Aorta (tissue), 5 donors: ENCODE measurements around the gene AP1M1. TPM values are rescaled to one million over a fixed set of nuclear protein-coding genes. Genes with fewer than 3 reads are reported as not detected.
"Not testable (repeated sequence)": the region's sequence is repeated elsewhere in the genome, so short reads cannot be mapped to it uniquely, and the experiment has no call there.

Experiments
- ATAC-seq: fragments of 200-7000 bp; cut with Tn5 transposase; one replicate; pipeline ENCODE4 v1.9.1; 2022; ENCODE audit warnings: moderate library complexity; ENCODE audit not compliant: low FRiP score
- DNase-seq, 2 donors: peaks; one replicate each; pipeline ENCODE4 v3.0.0-alpha.2; 2020
- H3K27ac ChIP-seq, 2 donors: one replicate each; pipeline ENCODE4 v1.5.1; 2013; ENCODE audit warnings: low read length in 2 of 2, mild to moderate bottlenecking in 2 of 2, moderate library complexity in 2 of 2, control low read depth in 1 of 2, inconsistent platforms in 1 of 2, low read depth in 1 of 2
- H3K27me3 ChIP-seq, 2 donors: one replicate each; pipeline ENCODE4 v1.6.1; 2013; ENCODE audit warnings: control low read depth in 1 of 2, low read length in 1 of 2, mild to moderate bottlenecking in 1 of 2, moderate library complexity in 1 of 2; ENCODE audit not compliant: insufficient read depth in 2 of 2, control insufficient read depth in 1 of 2
- H3K36me3 ChIP-seq, 2 donors: one replicate each; pipeline ENCODE4 v1.6.1; 2013; ENCODE audit warnings: control low read depth in 1 of 2, low read length in 1 of 2, mild to moderate bottlenecking in 1 of 2; ENCODE audit not compliant: insufficient read depth in 2 of 2, control insufficient read depth in 1 of 2
- H3K4me1 ChIP-seq, 2 donors: one replicate each; pipeline ENCODE4 v1.6.1; 2013; ENCODE audit warnings: low read length in 2 of 2, control low read depth in 1 of 2, mild to moderate bottlenecking in 1 of 2, moderate library complexity in 1 of 2; ENCODE audit not compliant: insufficient read depth in 2 of 2, control insufficient read depth in 1 of 2
- H3K4me3 ChIP-seq, 2 donors: one replicate each; pipeline ENCODE4 v1.5.1; 2013; ENCODE audit warnings: low read length in 2 of 2, control low read depth in 1 of 2, mild to moderate bottlenecking in 1 of 2
- H3K9me3 ChIP-seq: one replicate; pipeline ENCODE4 v1.6.1; 2013; ENCODE audit warnings: mild to moderate bottlenecking, low read length; ENCODE audit not compliant: control insufficient read depth
- WGBS, 2 donors: extraction: QIAGEN DNeasy Blood & Tissue Kit; methylation state at CpG; one replicate each; pipeline ENCODE4 v1.1.7; 2013; 5-methylcytosine and 5-hydroxymethylcytosine counted together
- intact Hi-C, 2 donors: fragments of 100-400 bp; cut with DNase I; formaldehyde crosslinking; loops; one replicate each; pipeline versions ENCODE4 v1.14.2 to v1.15.0; 2022
- polyA plus RNA-seq, 2 donors: library from polyadenylated mRNA; stranded (reverse); fragments of 200-250 nt; gene quantifications; one replicate each; pipeline ENCODE4 v1.2.3, GENCODE V29; 2013
- total RNA-seq, 2 donors: library from RNA; stranded (reverse); fragmentation: NEBNext Ultra II Directional; extraction: Animal tissue kit (Norgen Biotek cat#: 25700); gene quantifications; one replicate each; pipeline ENCODE4 v1.2.1, GENCODE V29; 2021
- donor health status: healthy with polysubstance abuse.
- donor health status: Bipolar disorder and iron deficiency.
- donor health status: DM: no; HTN: no; CAD: no.
- donor health status: DM: no; HTN: no; CAD: no.
- donor health status: DM: yes; HTN: yes; CAD: no.

AP1M1 gene
- total and polyA plus RNA-seq, 4 donors: 25.2 to 74.7 (median 68.5) TPM

DNA sequence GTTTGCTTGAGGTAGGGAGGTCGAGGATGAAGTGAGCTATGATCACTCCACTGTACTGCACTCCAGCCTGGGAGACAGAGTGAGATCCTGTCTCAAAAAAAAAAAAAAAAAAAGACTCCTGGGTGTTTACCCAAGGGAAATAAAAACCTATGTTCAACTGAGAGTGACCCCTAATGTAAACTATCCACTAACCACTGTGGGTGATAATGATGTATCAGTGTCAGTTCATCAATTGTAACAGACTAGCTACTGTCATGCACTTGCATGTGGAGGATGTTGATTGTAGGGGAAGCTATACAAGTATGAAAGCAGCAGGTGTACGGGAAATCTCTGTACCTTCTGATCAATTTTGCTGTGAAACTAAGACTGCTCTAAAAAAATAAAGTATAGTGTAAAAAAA lies 21.8 kb upstream of the AP1M1 start:
- Histone ChIP-seq H3K27ac (no peak overlapping the region), H3K4me1 (no peaks in the 10 kb centered on the region), H3K4me3 (no peak overlapping the region), H3K9me3 (peaks cover 2% of the 10 kb centered on the region), H3K27me3 (no peaks in the 10 kb centered on the region), H3K36me3 (no peaks in the 10 kb centered on the region)
- WGBS, 2 donors: 62% methylated on average over 2 of the region's 2 CpGs
- DNase-seq (no peak), ATAC-seq (no peak)
- intact Hi-C loops: no loop called here

DNA sequence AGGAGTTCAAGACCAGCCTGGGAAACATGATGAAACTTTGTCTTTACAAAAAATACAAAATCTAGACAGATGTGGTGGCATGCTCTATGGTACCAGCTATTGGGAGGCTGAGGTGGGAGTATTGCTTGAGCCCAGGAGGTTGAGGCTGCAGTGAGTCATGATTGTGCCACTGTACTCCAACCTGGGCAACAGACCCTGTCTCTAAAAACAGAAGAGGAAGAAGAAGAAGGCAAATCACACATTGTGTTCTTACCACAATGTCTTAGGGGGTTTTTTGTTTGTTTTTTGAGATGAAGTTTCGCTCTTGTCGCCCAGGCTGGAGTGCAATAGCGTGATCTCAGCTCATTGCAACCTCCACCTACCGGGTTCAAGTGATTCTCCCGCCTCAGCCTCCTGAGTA lies 18.8 kb upstream of the AP1M1 start:
- H3K27me3 ChIP-seq, ATAC-seq, H3K27ac ChIP-seq, H3K4me3 ChIP-seq, H3K4me1 ChIP-seq, H3K36me3 ChIP-seq, H3K9me3 ChIP-seq, intact Hi-C loops, DNase-seq: not testable (repeated sequence)
- WGBS, 2 donors: 83 to 91% methylated on average over 5 of the region's 5 CpGs

DNA sequence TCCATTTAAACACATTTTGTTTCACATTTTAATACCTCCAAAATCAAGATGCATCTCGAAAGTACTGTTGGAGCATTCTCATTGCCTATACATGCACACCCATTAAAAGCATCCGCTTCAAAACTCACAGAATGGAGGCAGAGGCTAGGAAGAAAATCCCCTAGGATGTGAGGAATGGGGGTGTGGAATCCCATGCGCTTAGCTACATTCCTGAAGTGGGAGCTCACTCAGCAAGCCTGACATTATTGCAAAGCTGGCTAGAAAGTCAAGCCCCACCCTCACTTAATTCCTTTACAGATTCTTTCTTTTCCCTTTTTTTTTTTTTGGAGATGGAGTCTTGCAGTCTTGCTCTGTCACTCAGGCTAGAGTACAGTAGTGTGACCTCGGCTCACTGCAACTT lies 17.1 kb upstream of the AP1M1 start:
- H3K9me3 ChIP-seq: peaks cover 2% of the 10 kb centered on the region
- ATAC-seq (no peak), DNase-seq (no peak)
- no peaks in the 10 kb centered on the region for H3K4me1 ChIP-seq
- intact Hi-C loops: loop anchor here (5.0 to 10.0 kb wide), 3 partner anchors 66 to 553 kb away; partner anchors contain the start of gene RAB8A (in 2 of the 2)
- H3K27me3 ChIP-seq: no peaks in the 10 kb centered on the region
- 12 to 19% methylated on average over 4 of the region's 4 CpGs for WGBS, 2 donors
- no peak overlapping the region for H3K4me3 ChIP-seq
- H3K36me3 ChIP-seq: no peaks in the 10 kb centered on the region
- no peak overlapping the region for H3K27ac ChIP-seq

DNA sequence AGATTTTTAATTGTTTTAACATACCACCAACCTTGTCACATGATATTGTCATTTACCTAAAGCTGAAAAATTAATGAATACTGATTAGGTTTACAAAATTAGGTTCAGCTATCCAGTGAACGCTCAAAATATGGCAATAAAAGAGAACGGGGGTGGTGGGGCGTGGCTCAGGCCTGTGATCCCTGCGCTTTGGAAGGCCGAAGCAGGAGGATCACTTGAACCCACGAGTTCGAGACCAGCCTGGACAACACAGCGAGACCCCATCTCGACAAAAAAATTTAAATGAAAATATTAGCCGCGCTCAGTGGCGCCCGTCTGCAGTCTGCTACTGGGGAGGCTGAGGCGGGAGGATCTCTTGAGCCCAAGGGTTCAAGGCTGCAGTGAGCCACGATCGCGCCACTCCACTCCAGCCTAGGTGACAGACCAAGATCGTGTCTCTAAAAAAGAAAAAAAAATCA lies 13.0 kb upstream of the AP1M1 start:
- WGBS, 2 donors: 40 to 42% methylated on average over 18 of the region's 18 CpGs
- intact Hi-C loops: loop anchor here (1.0 to 10.0 kb wide), 5 partner anchors 13 to 557 kb away; partner anchors contain the start of genes RAB8A (in 2 of the 2) and AP1M1 (in 1 of the 2)
- DNase-seq: no peak

DNA sequence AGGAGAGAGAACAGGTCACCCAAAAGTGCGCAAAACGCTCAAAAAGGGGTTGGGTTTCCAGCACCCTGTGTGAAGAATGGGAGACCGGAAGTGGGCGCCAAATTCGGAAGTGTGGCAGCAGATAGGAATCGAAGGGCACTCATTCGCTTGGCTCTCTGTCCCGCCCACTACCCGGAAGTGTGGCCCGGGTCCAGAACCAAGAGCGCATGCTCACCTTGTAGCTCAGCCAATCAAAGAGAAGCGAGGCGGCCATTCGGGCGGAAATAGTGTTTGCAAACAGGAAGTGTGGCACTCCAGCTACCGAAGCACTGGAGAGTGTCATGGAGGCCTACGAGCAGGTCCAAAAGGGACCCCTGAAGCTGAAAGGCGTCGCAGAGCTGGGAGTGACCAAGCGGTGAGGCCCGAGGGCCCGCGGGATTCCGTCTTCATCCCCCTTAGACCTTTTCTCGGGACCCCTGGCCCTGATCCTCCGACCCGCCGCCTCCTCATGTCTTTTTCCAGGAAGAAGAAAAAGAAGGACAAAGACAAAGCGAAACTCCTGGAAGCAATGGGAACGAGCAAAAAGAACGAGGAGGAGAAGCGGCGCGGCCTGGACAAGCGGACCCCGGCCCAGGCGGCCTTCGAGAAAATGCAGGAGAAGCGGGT lies 12.5 kb upstream of the AP1M1 start, which contains the start of gene FAM32A:
TSS of gene FAM32A (plus strand) at position 288 of the 645 bp plus-strand sequence. CDS start at position 321, 33 bp downstream.
- 0% methylated on average over 39 of the region's 39 CpGs for WGBS, 2 donors
- ATAC-seq: peak; percentile 98
- peak within 1 kb of the TSS in 1 of 2 donors; percentile 11 for H3K27ac ChIP-seq
- H3K9me3 ChIP-seq: no peaks in the 10 kb centered on the region
- H3K36me3 ChIP-seq: no peaks in the 10 kb centered on the region
- H3K4me1 ChIP-seq: no peaks in the 10 kb centered on the region
- peak within 1 kb of the TSS; percentile 76 to 99 for H3K4me3 ChIP-seq
- peak; percentile 99 for DNase-seq
- H3K27me3 ChIP-seq: no peaks in the 10 kb centered on the region
- intact Hi-C loops: loop anchor here (1.0 to 10.0 kb wide), 3 partner anchors 12 to 348 kb away; partner anchors contain the start of genes AP1M1 (in 1 of the 2) and RAB8A (in 1 of the 2)

More for the DNA sequence above, 13.0 kb upstream of the AP1M1 start:
- Histone ChIP-seq H3K4me1 (no peaks in the 10 kb centered on the region), H3K36me3 (no peaks in the 10 kb centered on the region), H3K27ac (no peak overlapping the region), H3K4me3 (no peak overlapping the region), H3K27me3 (no peaks in the 10 kb centered on the region), H3K9me3 (no peaks in the 10 kb centered on the region)
- ATAC-seq: no peak

DNA sequence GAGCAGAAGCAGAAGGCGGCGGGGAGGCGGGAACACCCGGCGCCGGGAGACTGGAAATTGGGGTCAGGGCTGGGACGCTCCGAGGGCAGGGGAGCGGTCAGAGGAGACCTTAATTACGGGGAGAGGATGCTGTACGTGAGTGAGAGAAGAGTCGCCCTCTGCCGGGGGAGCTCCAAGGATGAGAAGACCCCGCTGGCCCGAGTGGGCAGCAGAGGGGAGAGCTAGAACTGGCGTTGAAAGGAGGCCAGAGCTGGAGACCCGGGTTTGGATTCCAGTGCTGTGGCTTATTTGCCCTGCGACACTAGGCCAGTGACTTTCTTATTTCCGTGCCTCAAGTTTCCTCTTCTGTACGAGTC lies 12.0 kb upstream of the AP1M1 start:
- H3K4me3 ChIP-seq: peak overlapping the region; percentile 76 to 99
- peak; percentile 50 for ATAC-seq
- H3K9me3 ChIP-seq: no peaks in the 10 kb centered on the region
- 1% methylated on average over 20 of the region's 20 CpGs for WGBS, 2 donors
- intact Hi-C loops: loop anchor here (1.0 to 10.0 kb wide), 3 partner anchors 12 to 349 kb away; partner anchors contain the start of genes AP1M1 (in 1 of the 2) and RAB8A (in 1 of the 2)
- no peak for DNase-seq
- peak overlapping the region in 1 of 2 donors; percentile 11 for H3K27ac ChIP-seq
- H3K36me3 ChIP-seq: no peaks in the 10 kb centered on the region
- no peaks in the 10 kb centered on the region for H3K4me1 ChIP-seq
- no peaks in the 10 kb centered on the region for H3K27me3 ChIP-seq

DNA sequence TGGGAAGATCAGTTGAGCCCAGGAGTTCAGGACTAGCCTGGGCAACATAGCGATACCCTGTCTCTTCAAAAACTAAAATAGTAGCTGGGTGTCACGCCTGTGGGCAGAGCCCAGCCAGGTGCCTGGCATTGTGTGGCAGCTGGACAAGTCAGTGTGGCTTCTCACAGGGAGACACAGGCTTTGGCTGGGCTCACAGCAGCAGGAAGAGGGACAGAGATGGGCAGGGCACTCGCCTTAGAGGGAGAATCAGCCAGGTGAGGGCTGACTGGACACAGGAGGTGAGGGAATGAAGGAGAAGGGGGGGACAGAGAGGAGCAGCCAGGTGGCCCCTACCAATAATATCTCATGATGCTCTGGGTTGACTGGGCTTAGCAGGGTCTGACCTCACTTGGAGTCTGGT lies 9.2 kb upstream of the AP1M1 start:
- WGBS, 2 donors: 94 to 95% methylated on average over 3 of the region's 3 CpGs
- ATAC-seq (no peak), DNase-seq (peak in 1 of 2 donors; percentile 53)
- Histone ChIP-seq H3K27ac (no peak overlapping the region), H3K4me3 (no peak overlapping the region), H3K4me1 (no peaks in the 10 kb centered on the region), H3K27me3 (no peaks in the 10 kb centered on the region), H3K9me3 (no peaks in the 10 kb centered on the region), H3K36me3 (peaks cover 0 to 1% of the 10 kb centered on the region in 2 donors)
- intact Hi-C loops: loop anchor here in 1 of 2 donors (10.0 kb wide), 1 partner anchor 74 kb away; the partner anchor contains the start of gene RAB8A

DNA sequence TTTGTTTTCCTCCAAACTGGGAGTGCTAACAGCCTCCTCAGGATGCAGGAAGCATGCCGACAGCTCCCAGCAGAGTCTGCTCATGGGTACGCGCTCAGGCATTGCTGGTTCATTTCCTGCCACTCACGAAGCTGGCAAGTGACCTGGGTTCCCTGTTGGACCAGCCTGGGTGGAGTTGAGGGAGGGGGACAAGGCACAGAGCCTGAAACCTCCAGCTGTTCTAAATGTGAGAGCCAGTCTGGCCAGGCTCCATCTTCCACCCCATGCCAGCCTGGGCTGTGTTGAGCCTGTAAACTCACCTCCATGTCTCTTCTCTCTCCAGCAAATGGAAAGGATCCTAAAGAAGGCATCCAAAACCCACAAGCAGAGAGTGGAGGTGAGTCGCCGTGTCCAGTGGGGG lies 7.5 kb upstream of the AP1M1 start:
- Histone ChIP-seq H3K4me1 (no peaks in the 10 kb centered on the region), H3K27me3 (no peaks in the 10 kb centered on the region), H3K36me3 (peaks cover 0 to 1% of the 10 kb centered on the region in 2 donors), H3K27ac (no peak overlapping the region), H3K4me3 (no peak overlapping the region), H3K9me3 (no peaks in the 10 kb centered on the region)
- intact Hi-C loops: no loop called here
- no peak for ATAC-seq
- 77 to 82% methylated on average over 6 of the region's 6 CpGs for WGBS, 2 donors
- DNase-seq: peak in 1 of 2 donors; percentile 30

DNA sequence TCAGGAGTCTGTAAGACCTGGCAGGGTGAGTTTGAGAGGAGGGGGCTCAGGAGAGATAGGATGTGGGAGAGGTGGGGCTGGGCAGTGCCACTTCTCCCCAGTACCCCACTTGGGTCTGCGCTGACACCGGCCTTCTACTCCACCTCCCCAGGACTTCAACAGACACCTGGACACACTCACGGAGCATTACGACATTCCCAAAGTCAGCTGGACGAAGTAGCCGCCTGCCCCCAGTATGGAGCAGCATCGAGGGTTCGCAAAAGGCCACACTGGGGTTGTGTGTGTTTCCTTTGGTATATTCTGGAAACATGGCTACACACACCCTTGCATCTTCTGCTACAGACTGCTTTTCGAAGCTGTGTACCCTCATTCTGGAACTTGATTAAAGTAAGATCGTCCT lies 7.0 kb upstream of the AP1M1 start:
- WGBS, 2 donors: 91 to 94% methylated on average over 10 of the region's 10 CpGs
- no peak overlapping the region for H3K27ac ChIP-seq
- ATAC-seq (no peak), DNase-seq (peak in 1 of 2 donors; percentile 34)
- H3K36me3 ChIP-seq: peaks cover 0 to 1% of the 10 kb centered on the region in 2 donors
- no peaks in the 10 kb centered on the region for H3K9me3 ChIP-seq
- H3K4me1 ChIP-seq: no peaks in the 10 kb centered on the region
- H3K4me3 ChIP-seq: no peak overlapping the region
- intact Hi-C loops: no loop called here
- no peaks in the 10 kb centered on the region for H3K27me3 ChIP-seq
